GM18861 (cell line): ENCODE results near the gene HOMER2.
"Not testable (repeated sequence)": the region's sequence is repeated elsewhere in the genome, so short reads cannot be mapped to it uniquely, and the experiment has no call there.

Experiments
- ATAC-seq: cut with Tn5 transposase; IDR thresholded peaks from one replicate; pipeline ENCODE4 v1.9.1; 2021; ENCODE audit not compliant: unreplicated experiment

HOMER2 gene

DNA sequence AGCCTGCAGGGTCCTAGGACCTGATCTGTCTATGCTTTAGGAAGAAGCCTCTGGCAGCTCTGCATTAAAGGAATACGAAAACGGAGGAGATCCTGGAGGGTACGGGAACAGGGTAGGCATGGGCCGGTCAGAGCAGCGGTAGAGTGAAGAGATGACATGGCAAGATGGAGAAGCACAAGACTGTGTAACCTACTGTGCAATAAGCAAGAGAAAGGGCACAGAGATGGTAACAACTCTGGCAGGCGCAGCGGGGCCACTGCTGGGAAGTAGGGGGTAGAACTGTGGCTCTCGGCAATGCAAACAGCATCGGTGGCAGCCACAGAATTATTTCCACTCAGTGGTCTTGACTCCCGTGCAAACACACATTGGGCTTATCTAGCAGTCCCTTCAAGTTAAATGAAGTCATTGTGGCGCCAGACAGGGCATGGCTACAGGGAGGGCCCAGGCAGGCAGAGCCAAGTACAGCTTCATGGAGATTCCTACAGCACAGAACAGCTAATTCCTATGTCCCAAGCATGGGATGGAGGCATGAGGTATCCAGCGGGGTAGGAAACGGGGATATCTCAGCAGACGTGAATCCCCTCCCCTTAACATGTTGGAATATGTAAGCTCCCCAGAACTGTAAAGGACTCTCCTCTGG is 114.3 kb downstream of the HOMER2 start:
- ATAC-seq: no peak

- ATAC-seq: no peak
Measured at GRCh38 chr15:82835391-82835917, 117.1 kb downstream of the HOMER2 start.

DNA sequence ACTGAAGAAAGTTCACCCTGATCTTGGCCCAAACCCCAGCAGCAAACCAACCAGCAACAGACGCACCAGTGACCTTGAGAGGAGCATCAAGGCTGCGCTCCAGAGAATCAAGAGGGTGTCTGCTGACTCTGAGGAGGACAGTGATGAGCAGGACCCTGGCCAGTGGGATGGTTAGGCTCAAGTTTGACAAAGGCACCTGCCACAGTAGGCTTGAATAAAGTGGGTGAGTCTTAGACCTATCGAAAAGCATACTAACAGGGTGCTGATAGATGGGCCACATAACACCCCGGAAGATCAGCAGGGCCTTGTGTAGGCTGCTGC is 119.2 kb downstream of the HOMER2 start:
- ATAC-seq: no peak

DNA sequence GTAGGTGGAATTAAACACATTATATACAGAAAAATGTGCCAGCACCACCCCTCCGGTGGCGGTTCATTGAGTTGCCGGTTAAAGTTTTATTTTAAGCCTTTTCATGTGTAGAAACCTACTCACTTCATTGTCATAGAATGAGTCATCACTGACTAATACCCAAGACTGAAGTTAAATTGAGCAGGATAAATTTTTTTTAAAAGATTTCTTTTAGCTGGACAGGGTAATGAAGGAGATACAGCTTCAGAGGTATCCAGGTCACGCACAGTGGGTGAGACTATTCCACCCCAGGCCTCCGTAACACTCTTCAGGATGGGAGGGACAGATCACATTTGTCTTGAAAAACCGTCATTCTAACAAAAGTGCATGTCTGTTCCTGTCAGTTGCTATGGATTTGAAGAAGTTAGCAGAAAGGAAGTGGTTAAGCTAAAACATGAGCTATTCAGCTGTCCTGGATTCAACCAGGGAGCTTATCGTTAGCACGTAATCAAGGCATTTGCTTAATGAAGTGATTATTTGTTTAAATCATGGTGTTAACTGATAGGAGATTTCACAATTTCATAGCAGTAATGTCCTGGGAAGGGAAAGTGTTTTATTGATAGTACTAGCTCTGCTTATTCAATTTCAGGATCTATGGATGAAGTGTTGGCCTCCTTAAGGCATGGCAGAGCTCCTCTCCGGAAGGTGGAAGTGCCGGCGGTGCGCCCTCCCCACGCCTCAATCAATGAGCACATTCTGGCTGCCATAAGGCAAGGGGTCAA is 119.7 kb downstream of the HOMER2 start:
- ATAC-seq: peak; percentile 86

- ATAC-seq: no peak
Measured at GRCh38 chr15:82831894-82832600, 120.5 kb downstream of the HOMER2 start.

DNA sequence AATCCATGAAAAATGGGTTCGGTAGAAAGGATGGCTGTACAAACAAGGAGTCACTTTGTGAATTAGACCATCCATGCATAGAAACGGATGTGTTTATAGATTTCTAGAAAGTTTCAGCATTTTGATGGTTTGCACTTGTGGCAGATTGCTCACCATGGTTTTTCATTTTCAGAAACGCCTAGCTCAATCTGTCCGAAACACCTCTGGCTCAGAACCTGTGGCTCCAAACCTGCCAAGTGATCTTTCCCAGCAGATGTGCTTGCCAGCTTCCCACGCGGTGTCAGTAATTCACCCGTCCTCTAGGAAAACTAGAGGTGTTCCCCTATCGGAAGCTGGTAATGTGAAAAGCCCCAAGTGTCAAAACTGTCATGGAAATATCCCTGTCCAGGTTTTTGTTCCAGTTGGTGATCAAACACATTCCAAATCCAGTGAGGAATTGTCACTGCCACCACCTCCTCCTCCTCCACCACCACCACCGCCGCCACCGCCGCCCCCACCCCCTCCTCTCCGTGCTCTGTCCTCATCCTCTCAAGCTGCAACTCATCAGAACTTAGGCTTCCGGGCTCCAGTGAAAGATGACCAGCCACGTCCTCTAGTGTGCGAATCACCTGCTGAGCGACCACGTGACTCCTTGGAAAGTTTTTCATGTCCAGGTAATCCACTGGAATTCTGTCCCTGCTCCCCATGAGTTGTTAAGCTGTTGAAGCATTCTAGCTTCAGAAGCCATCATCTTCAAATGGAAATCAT is 121.9 kb downstream of the HOMER2 start:
- ATAC-seq: no peak

DNA sequence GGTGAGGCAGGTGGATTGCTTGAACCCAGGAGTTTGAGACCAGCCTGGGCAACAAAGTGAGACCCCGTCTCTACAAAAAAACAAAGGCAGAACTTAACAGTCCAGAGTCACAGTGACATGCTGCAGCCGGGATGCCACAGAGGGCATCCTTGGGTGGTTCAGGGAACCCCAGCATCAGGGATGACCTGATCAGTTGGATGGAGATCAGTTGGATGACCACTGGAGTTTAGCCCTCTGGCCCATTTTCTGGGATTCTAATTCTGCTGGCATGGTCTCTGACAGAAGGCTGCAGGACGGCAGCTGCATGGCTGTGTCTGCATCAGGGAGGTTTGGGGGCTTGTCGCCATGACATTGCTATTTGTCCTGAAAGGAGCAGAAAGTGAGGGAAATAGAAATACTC is 123.3 kb downstream of the HOMER2 start:
- no peak for ATAC-seq

- ATAC-seq: no peak
Measured at GRCh38 chr15:82828075-82828474, 124.4 kb downstream of the HOMER2 start.

DNA sequence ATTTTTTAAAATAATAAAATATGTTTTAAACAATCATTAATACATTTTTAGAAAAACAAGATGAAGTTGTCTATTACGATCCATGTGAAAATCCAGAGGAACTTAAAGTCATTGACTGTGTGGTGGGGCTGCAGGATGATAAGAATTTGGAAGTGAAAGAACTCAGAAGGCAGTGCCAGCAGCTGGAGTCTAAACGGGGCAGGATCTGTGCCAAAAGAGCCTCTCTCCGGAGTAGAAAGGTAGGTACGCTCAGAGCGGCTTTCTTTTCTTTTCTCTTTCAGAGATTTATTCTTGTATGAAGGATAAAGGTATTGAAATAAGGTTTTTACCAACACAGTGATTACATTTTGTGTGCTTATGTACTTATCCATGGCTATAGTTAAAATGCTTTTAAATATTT is 129.5 kb downstream of the HOMER2 start:
- no peak for ATAC-seq

GRCh38 chr15:82821851-82822250 is 130.7 kb downstream of the HOMER2 start:
- ATAC-seq: not testable (repeated sequence)

GRCh38 chr15:82821396-82821795 is 131.1 kb downstream of the HOMER2 start:
- not testable (repeated sequence) for ATAC-seq

DNA sequence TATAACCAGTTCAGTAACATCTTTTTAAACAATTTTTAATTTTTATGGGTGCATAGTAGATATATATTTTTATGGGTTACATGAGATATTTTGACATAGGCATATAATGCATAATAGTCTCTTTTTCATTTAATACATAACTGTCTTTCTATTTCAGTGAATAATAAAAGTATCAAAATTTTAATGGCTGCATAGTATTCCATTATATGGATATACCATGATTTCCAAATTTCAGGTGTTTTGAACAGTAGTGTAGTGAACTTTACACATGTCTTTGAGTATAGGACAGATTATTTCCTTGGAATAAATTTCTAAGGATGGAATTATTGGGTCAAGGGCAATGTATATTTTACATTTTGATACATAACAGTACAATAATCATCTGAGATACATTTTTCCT is 132.4 kb downstream of the HOMER2 start:
- ATAC-seq: no peak

DNA sequence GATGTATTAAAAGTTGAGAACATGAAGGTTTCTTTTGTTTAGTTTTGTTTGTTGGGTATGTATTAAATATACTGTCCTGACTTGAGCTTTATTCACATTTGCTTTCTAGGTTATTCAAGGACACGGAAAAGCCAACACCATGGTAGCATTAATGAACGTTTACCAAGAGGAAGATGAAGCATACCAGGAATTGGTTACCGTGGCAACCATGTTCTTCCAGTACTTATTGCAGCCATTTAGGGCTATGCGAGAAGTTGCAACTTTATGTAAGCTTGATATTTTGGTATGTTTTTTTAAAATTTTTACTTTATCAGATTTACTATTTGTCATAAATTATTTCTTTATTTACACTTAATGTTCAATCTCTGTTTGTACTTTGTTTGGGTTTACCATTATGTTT is 139.5 kb downstream of the HOMER2 start:
- ATAC-seq: no peak

DNA sequence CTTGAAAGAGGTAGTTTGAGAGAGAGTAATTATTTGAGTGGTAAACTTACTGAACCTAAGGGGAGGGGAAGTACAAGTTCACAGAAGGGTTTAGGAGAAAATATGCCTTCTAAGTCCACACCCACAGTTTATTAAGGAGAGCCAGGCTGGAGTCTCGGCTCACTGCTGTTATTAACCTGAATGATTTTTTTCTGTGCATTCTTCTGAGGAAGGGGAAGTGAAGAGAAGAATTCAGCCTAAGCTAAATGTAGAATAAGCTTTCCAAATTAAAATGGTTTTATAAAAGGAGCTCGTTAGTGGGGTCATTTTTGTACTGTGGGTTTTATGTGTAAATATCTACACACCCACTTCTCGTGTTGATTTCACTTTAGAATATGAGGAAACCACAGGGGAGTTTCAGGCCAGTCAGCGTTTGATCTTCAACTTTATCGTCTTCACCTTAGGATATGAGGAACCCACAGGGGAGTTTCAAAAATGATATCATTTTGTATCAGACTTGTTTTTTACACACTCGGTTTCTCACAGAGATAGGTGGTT is 141.6 kb downstream of the HOMER2 start:
- no peak for ATAC-seq

- ATAC-seq: peak; percentile 8
Measured at GRCh38 chr15:82810061-82810889, 142.2 kb downstream of the HOMER2 start.

DNA sequence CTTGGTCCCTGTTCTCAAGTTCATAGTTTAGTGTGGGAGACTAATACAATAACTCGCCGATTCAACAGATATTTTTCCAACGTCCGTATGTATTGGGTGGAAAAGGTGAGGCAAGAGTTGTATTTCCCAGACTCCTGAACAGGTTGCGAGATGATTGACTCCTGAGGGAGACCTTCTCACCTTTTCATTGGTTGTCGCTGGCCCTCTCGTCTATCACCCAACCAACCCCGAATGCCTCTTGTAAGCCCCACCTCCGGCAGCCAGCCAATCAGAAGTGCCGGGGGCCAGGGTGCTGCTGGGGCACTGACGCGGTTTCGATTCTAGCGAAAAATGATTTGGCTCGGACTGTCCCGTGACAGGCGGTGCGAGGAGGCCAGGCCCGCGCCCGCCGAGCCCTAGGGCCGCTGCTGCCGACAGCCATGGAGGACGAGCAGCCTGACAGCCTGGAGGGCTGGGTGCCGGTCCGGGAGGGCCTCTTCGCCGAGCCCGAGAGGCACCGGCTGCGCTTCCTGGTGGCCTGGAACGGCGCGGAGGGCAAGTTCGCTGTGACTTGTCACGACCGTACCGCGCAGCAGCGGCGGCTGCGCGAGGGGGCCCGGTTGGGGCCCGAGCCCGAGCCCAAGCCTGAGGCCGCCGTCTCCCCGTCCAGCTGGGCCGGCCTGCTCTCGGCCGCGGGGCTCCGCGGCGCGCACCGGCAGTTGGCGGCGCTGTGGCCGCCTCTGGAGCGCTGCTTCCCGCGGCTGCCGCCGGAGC is 143.0 kb downstream of the HOMER2 start, which contains the start of gene WHAMM:
Gene WHAMM (plus strand): TSS at position 321 of the 753 bp plus-strand sequence. CDS start 99 bp downstream, at position 420.
- ATAC-seq: peak; percentile 65

DNA sequence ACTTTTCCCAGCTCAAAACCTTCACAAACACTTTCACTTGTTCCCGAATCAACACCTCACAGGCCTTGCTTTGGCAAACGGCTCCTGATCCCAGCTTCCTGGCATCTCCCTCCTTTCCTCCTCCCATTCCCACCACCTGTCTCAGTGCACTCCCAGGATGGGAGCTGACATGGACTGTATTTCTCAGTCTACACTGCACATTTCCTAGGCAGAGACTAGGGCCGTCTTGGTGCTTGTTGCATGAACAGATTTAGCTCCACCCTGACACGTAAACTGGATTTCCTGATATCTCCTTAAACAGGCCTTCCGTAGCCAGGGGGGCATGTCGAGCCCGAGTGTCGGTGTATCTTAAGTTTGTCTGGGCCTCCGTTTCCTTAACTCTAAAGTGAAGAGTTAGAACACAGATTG is 143.9 kb downstream of the HOMER2 start:
- ATAC-seq: no peak

DNA sequence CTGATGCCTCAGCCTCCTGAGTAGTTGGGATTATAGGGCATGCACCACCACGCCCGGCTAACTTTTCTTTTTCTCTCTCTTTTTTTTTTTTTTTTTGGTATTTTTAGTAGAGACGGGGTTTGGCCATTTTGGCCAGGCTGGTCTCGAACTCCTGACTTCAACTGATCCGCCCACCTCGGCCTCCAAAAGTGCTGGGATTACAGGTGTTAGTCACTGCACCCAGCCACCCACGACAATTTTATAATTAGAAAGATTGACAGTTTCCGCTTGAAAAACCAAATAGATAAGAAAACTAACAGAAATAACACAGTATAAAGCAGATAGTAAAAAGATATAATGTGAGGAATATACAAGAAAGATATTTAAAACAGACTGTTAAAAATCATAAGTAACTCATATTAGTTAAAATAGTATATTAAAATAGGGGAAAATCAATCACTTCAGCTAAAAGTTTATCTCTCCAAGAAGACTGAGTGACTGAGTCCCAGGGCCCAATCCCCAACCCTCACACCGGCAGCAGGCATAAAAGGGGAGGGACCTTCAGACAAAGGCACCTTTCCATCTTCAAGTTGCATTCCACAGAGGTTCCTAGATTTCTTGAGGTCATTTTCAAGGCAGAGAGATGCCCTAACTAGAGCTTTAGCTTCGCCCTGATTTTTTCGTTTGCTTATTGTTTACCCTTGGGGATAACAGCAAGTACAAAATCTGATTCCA is 144.4 kb downstream of the HOMER2 start:
- ATAC-seq: no peak

DNA sequence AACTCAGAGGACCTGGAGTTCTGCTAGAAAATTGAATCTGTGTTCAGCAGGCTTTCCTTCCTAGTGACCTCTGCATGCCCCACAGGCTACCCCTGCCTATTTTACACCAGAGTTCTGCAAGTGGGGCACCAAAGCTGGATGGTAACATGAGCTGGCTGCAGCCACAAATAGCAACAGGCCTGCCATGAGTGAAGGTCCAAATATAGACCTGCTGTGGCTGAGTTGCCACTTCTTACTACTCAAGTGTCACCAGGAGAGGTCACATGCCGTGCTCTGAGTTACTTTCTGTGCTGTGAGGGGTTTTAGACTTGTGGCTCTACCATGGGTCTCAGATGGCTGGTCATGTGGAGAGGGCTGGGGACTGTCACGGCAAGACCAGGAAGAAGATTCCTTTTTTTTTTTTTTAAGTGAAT is 146.5 kb downstream of the HOMER2 start, which contains the start of gene FSD2:
Gene FSD2 (minus strand): TSS at position 76 of the 413 bp plus-strand sequence. CDS start 18,679 bp downstream, outside the sequence.
- peak; percentile 70 for ATAC-seq
